ENCODE data around the gene MAP4.
"Not testable (repeated sequence)": the region's sequence is repeated elsewhere in the genome, so short reads cannot be mapped to it uniquely, and the experiment has no call there.

Gene MAP4

GRCh38 chr3:47896736-47897135, 119.5 kb downstream of the MAP4 start:
- no peak for DNase-seq (ENCODE audit: low read depth in 2 of 2)

GRCh38 chr3:47895241-47895640, 121.0 kb downstream of the MAP4 start:
- no peak for DNase-seq (ENCODE audit: low read depth in 2 of 2)

GRCh38 chr3:47892286-47893040, 123.8 kb downstream of the MAP4 start:
- no peak for DNase-seq (ENCODE audit: low read depth in 2 of 2)

GRCh38 chr3:47891613-47892005, 124.6 kb downstream of the MAP4 start:
- no peak for DNase-seq (ENCODE audit: low read depth in 2 of 2)

DNA sequence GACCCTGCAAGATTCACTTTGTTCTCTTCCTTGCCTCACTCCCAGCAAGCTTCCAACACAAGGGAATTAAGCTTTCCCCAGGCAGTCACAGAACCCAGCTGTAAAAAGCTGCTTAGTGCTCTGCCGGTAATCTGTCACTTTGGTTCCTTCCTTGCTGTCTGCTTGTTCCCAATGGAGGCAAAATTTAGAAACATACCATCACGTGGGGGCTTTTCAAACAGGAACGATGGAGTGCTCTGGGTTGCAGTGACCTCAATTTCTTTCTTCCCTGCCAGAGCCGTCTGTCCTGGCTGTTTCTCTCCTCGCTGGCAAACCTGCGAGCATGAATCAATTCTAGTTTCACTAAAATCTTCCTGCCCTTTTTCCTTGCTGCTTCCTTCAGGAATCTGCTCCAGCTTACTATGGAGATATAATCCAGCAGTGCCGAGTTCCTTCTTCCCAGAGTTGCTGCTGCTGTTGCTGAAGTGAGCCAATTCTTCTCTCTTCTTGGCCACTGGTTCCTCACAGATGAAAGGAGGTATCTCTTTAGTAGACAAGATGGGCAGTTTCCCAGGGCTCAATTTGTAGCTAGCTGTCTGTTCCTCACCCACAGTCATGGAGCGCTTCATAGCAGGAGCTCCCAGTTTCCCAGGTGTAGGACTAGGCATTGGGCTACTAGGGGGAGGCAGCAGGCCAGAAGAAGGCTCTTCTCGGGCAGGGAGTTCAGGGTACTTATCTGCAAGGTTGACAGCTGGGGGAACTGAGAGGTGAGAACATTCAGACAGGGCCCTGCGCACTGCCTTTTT, 125.2 kb downstream of the MAP4 start:
- DNase-seq (ENCODE audit: low read depth in 2 of 2) = no peak

DNA sequence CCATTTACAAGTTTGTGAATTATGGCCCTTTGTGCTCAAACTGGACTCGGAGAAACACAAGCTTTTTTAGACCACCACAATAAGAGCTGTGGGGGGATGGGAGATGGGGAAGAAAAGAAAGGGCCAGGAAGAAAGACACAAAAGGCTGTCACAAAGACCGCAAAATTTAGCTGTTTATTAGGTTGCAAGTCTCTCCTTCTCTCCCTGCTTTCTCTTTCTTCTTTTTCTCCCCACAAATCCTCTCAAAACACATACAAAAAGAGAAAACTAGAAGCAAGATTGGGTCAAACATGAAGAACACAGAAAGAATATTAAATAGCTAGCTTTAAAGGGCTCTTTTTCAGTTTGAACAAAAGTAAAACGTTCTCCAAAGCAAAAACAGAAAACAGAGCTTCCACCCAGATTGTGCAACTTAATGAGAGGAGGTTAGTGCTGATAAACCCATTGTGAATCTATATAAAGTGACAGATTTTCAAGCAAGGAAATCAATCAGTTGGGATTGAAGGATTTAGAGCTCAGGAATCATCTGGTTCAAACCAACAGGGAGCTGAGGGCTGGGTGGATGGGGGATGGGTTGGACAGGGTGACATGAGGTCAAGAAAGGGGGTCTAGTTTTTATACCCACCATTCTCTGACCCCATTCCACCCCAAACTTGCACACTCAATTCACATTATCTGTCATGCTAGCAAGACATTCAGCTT, 125.9 kb downstream of the MAP4 start:
- DNase-seq (ENCODE audit: low read depth in 2 of 2) = no peak

- DNase-seq (ENCODE audit: low read depth in 2 of 2) = no peak
Observed at GRCh38 chr3:47888986-47889757, 127.0 kb downstream of the MAP4 start.

GRCh38 chr3:47887991-47888390, 128.2 kb downstream of the MAP4 start:
- not testable (repeated sequence) for DNase-seq (ENCODE audit: low read depth in 2 of 2)

GRCh38 chr3:47885168-47885567, 131.0 kb downstream of the MAP4 start:
- no peak for DNase-seq (ENCODE audit: low read depth in 2 of 2)

GRCh38 chr3:47884603-47885002, 131.6 kb downstream of the MAP4 start:
- no peak for DNase-seq (ENCODE audit: low read depth in 2 of 2)

- no peak for DNase-seq (ENCODE audit: low read depth in 2 of 2)
Observed at GRCh38 chr3:47882338-47882737, 133.9 kb downstream of the MAP4 start.

GRCh38 chr3:47877719-47878118, 138.5 kb downstream of the MAP4 start:
- DNase-seq (ENCODE audit: low read depth in 2 of 2) = no peak

DNA sequence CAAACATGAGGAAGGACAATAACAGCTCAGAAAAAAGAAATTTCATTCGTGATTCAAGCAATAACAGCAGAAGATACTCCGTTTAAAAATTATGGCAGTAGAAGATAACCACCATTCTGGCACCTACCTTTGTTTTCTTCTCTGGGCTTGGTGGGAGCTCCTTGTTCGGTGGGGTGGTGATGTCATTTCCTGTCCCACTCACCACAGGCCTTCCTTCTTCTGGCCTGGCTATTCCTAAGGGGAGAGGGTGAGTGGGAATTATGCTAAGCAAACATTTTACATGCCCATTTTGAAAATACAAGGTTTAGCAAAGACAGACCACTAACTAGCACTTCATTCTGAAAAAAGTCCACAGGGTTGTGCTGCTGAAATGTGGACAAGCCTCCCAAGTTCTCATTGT, 138.9 kb downstream of the MAP4 start:
- no peak for DNase-seq (ENCODE audit: low read depth in 2 of 2)

GRCh38 chr3:47874913-47875312, 141.3 kb downstream of the MAP4 start:
- no peak for DNase-seq (ENCODE audit: low read depth in 2 of 2)

- DNase-seq (ENCODE audit: low read depth in 2 of 2) = no peak
Observed at GRCh38 chr3:47874438-47874837, 141.8 kb downstream of the MAP4 start.

GRCh38 chr3:47872916-47873315, 143.3 kb downstream of the MAP4 start:
- no peak for DNase-seq (ENCODE audit: low read depth in 2 of 2)

GRCh38 chr3:47871389-47871788, 144.8 kb downstream of the MAP4 start:
- DNase-seq (ENCODE audit: low read depth in 2 of 2) = no peak

DNA sequence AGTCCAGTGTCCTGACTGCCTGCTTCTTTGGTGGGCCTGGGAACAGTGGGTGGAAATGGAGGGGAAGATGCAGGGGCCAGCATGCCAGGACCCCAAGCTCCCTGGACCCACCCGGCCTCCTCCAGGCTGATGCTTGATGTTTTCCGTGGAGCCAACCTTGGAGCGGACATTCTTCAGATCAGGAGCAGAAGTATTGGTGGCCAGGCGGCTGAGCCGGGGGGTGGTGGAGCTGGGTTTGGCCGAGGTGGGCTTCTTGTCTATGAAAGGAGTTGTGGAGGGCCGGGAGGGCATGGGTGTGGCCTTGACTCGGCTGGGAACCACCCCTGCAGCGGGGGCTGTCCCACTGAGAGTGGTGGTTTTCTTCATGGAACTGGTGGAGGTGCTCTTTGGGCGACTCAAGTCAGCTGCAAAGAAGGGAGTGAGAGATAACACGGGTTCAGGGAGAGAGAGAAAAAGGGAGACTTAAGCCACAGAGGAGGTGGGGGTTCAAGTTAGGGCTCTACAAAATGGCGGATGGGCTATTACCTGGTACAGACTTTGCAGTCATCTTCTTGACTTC, 145.4 kb downstream of the MAP4 start:
- DNase-seq (ENCODE audit: low read depth in 2 of 2) = no peak

DNA sequence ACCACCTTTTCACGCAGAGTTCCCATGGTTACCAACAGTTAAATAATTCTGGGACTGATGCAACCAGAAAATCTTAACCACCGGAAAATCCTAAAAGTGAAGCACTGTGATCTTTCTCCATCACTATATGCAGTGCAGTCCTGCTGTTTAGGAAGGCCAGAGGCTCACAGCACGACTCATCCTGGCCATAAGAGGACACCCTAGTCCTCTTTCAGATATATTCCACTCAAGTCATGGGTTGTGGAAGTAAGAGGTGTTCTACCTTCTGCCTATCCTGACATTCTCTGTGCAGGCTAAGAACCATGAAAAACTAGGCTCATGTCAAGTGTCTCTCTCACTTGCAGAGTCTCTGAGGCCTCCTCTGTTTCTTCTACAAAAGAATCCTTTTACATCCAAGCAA, 146.1 kb downstream of the MAP4 start:
- no peak for DNase-seq (ENCODE audit: low read depth in 2 of 2)

DNA sequence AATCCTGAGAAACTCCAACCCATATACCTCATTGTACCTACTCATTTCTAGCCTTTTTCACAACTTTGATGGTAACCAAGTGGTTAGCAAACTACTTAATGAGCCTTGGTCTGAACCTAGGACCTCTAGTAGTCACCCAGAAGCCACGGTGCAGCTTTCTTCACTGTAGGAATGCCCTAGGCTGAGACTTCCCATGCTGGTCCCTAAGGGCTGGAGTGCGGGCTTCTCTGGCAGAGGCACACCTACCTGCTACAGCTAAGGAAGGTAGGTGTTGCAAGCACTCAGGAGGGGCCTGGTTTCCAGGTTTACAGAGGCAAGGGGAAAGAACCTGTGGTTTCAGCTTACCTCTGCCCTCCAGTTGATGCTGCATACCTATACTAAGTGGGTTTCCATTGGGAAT, 147.9 kb downstream of the MAP4 start:
- DNase-seq (ENCODE audit: low read depth in 2 of 2) = no peak

DNA sequence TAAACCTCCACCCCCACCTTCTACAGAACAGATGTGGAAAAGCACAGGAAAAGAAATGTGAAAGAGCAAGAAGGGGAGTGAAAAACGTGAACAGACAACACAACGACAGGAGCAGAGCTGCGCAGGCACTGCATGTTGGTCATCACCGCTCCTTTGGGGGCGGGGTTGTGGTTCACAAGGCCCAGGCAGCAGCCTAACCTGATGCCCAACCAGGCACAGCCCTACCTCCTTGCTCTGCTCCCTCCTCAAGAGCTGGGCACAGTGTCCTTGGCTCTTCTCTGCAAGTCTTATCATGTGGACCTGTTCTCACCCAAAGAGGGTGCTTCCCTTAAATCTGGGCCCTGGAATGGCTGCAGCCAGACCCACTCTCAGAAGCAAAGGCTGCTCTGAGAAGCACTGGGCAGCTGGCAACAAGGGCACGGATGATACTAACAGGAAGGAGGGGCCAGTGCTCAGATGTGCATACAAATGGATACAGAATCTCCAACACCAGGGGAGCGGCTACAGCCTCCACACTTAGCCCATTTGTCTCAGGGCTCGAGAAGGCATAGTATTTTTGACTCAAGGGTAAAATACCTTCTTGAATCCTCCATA, 148.7 kb downstream of the MAP4 start:
- DNase-seq (ENCODE audit: low read depth in 2 of 2) = no peak
